ENCODE results near the gene EXOC4. TPM values are rescaled to one million over a fixed set of nuclear protein-coding genes. Genes with fewer than 3 reads are reported as not detected.
A peak's percentile ranks its signal among the peaks of the same experiment; 100 is the strongest.

Gene EXOC4
- total and polyA plus RNA-seq, 2 of the 13 experiments (the other 11 are each of a cell fraction or from before 2014, with no cell fraction given), result 22.5 to 39.0 TPM

DNA sequence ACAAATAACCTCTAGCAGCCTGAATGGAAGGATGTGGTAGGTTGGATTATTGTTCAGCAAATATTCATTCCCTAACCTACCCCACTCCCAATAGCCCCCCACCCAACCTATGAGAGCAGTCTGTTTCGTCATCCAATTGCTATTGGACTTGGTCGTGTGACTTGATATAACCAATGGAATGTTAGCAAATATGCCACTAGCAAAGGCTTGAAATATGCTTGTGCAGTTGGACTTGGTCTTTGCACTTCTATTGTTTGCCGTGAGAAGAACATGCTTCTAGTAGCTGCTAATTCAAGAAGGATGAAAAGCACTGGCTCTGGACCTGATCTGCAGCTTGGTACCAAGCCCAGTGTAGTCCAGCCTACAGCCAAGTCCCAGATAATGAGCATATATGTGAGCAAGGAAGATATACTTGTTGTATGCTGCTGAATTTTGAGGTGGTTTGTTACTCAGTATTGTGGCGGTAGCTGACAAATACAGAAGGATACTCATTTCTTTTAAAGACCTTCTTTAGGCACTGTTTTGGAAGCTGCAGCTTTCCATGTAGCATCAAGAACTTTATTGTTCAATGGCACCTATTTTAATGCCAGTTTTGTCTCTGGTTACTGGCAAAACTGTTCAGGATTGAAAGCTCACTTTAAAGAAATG is 180.4 kb downstream of the EXOC4 start (continued):
- TF ChIP-seq, protein P1, sequence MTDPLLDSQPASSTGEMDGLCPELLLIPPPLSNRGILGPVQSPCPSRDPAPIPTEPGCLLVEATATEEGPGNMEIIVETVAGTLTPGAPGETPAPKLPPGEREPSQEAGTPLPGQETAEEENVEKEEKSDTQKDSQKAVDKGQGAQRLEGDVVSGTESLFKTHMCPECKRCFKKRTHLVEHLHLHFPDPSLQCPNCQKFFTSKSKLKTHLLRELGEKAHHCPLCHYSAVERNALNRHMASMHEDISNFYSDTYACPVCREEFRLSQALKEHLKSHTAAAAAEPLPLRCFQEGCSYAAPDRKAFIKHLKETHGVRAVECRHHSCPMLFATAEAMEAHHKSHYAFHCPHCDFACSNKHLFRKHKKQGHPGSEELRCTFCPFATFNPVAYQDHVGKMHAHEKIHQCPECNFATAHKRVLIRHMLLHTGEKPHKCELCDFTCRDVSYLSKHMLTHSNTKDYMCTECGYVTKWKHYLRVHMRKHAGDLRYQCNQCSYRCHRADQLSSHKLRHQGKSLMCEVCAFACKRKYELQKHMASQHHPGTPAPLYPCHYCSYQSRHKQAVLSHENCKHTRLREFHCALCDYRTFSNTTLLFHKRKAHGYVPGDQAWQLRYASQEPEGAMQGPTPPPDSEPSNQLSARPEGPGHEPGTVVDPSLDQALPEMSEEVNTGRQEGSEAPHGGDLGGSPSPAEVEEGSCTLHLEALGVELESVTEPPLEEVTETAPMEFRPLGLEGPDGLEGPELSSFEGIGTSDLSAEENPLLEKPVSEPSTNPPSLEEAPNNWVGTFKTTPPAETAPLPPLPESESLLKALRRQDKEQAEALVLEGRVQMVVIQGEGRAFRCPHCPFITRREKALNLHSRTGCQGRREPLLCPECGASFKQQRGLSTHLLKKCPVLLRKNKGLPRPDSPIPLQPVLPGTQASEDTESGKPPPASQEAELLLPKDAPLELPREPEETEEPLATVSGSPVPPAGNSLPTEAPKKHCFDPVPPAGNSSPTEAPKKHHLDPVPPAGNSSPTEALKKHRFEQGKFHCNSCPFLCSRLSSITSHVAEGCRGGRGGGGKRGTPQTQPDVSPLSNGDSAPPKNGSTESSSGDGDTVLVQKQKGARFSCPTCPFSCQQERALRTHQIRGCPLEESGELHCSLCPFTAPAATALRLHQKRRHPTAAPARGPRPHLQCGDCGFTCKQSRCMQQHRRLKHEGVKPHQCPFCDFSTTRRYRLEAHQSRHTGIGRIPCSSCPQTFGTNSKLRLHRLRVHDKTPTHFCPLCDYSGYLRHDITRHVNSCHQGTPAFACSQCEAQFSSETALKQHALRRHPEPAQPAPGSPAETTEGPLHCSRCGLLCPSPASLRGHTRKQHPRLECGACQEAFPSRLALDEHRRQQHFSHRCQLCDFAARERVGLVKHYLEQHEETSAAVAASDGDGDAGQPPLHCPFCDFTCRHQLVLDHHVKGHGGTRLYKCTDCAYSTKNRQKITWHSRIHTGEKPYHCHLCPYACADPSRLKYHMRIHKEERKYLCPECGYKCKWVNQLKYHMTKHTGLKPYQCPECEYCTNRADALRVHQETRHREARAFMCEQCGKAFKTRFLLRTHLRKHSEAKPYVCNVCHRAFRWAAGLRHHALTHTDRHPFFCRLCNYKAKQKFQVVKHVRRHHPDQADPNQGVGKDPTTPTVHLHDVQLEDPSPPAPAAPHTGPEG (CRISPR knock-in tag; IDR thresholded peaks at IDR 0.05), result no peak
- TF ChIP-seq, protein P2, sequence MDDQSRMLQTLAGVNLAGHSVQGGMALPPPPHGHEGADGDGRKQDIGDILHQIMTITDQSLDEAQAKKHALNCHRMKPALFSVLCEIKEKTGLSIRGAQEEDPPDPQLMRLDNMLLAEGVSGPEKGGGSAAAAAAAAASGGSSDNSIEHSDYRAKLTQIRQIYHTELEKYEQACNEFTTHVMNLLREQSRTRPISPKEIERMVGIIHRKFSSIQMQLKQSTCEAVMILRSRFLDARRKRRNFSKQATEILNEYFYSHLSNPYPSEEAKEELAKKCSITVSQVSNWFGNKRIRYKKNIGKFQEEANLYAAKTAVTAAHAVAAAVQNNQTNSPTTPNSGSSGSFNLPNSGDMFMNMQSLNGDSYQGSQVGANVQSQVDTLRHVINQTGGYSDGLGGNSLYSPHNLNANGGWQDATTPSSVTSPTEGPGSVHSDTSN (CRISPR knock-in tag; IDR thresholded peaks at IDR 0.05; ENCODE audit: borderline replicate concordance), result no peak
- TF ChIP-seq ZMYM4 (CRISPR knock-in tag; IDR thresholded peaks at IDR 0.05), result peak; percentile 94
- peak; percentile 94 for TF ChIP-seq RBAK (CRISPR knock-in tag; IDR thresholded peaks at IDR 0.05)
- no peak for TF ChIP-seq MEF2D (CRISPR knock-in tag; IDR thresholded peaks at IDR 0.05)
- TF ChIP-seq TBX2 (CRISPR knock-in tag; IDR thresholded peaks at IDR 0.05; ENCODE audit: borderline replicate concordance), result no peak
- peak; percentile 40; the same call in 1 of the 2 replicates for TF ChIP-seq NFYB (CRISPR knock-in tag; IDR thresholded peaks at IDR 0.05)
- 0 out of 2 replicates have a peak, but pooled peaks have one; percentile 18 for TF ChIP-seq FOXA3 (CRISPR knock-in tag; IDR thresholded peaks at IDR 0.05)
- TF ChIP-seq ZNF205 (CRISPR knock-in tag; IDR thresholded peaks at IDR 0.05), result no peak
- TF ChIP-seq, protein P3, sequence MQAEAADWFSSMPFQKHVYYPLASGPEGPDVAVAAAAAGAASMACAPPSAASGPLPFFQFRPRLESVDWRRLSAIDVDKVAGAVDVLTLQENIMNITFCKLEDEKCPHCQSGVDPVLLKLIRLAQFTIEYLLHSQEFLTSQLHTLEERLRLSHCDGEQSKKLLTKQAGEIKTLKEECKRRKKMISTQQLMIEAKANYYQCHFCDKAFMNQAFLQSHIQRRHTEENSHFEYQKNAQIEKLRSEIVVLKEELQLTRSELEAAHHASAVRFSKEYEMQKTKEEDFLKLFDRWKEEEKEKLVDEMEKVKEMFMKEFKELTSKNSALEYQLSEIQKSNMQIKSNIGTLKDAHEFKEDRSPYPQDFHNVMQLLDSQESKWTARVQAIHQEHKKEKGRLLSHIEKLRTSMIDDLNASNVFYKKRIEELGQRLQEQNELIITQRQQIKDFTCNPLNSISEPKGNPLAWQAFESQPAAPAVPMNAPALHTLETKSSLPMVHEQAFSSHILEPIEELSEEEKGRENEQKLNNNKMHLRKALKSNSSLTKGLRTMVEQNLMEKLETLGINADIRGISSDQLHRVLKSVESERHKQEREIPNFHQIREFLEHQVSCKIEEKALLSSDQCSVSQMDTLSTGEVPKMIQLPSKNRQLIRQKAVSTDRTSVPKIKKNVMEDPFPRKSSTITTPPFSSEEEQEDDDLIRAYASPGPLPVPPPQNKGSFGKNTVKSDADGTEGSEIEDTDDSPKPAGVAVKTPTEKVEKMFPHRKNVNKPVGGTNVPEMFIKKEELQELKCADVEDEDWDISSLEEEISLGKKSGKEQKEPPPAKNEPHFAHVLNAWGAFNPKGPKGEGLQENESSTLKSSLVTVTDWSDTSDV (CRISPR knock-in tag; IDR thresholded peaks at IDR 0.05), result no peak
- TF ChIP-seq ZNF652 (CRISPR knock-in tag; IDR thresholded peaks at IDR 0.05; ENCODE audit: borderline replicate concordance, low read depth), result no peak
- TF ChIP-seq ZKSCAN1 (IDR thresholded peaks at IDR 0.05; ENCODE audit: low read length), result no peak
- no peak for TF ChIP-seq ZNF251 (CRISPR knock-in tag; IDR thresholded peaks at IDR 0.05)
- no peak for TF ChIP-seq RBM22 (optimal IDR thresholded peaks at IDR 0.05; ENCODE audit: low read length)
- TF ChIP-seq SRSF1 (optimal IDR thresholded peaks at IDR 0.05; ENCODE audit: low read depth, low read length), result no peak
- TF ChIP-seq ZMYM2 (CRISPR knock-in tag; IDR thresholded peaks at IDR 0.05), result no peak
- TF ChIP-seq, protein P4, sequence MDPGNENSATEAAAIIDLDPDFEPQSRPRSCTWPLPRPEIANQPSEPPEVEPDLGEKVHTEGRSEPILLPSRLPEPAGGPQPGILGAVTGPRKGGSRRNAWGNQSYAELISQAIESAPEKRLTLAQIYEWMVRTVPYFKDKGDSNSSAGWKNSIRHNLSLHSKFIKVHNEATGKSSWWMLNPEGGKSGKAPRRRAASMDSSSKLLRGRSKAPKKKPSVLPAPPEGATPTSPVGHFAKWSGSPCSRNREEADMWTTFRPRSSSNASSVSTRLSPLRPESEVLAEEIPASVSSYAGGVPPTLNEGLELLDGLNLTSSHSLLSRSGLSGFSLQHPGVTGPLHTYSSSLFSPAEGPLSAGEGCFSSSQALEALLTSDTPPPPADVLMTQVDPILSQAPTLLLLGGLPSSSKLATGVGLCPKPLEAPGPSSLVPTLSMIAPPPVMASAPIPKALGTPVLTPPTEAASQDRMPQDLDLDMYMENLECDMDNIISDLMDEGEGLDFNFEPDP (CRISPR knock-in tag; conservative IDR thresholded peaks at IDR 0.05), result no peak
- no peak for TF ChIP-seq ZNF282 (IDR thresholded peaks at IDR 0.05; ENCODE audit: partially characterized antibody)
- no peak for TF ChIP-seq ZBTB20 (CRISPR knock-in tag; IDR thresholded peaks at IDR 0.05; ENCODE audit: borderline replicate concordance, low read depth)

Data from HepG2 (cell line).